Measurements from ENCODE around the gene SLC41A3. TPM values are rescaled to one million over a fixed set of nuclear protein-coding genes. Genes with fewer than 3 reads are reported as not detected.

SLC41A3 gene
- total and polyA plus RNA-seq, 4 donors: 9.3 to 19.8 (median 12.7) TPM

DNA sequence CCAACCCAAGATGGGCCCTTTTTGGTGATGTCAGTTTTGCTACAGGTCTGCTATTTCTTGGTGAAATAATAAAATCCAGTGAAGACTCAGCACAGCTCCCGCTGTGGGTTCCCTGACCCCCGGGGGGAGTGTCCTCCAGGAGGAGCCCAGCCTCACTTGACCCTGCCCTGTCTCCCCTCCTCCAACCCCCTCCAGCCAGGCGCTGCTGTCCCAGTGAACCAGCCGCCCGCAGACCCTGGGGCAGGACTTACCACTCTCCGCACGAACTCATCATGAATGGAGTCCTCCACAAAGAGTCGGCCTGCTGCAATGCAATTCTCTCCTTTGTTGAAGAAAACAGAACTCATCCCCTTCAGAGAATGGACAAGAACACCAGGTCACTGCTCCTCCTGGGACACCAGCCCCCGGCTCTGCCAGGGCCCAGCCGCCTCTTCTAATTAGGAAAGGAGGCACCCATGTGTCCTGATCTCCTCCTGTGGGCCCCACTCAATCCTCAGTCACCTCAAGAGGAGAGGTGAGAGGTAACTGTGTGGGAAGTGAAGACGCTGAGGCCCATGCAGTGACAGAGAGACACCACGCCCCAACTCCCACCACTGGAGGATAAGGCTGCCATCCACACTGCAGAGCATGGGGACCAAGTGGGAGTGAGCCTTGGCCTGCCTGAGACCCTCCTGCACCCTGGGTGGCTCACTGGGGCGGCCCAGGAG, 28.8 kb upstream of the SLC41A3 start:
- H3K9me3 ChIP-seq (ENCODE audit: control insufficient read depth in 4 of 4, low read length in 3 of 4): no peaks in the 10 kb centered on the region
- H3K4me1 ChIP-seq (ENCODE audit: control insufficient read depth in 4 of 4, insufficient read depth in 4 of 4, low read length in 3 of 4): no peaks in the 10 kb centered on the region
- no peak for DNase-seq (ENCODE audit: low spot score)
- H3K27ac ChIP-seq (ENCODE audit: low read depth in 1 of 2, low read length in 2 of 2): no peak overlapping the region
- no peak overlapping the region for H3K4me3 ChIP-seq (ENCODE audit: low read depth in 1 of 3, low read length in 3 of 3)
- peaks cover 8 to 73% (median 56%) of the 10 kb centered on the region in 4 donors for H3K36me3 ChIP-seq (ENCODE audit: control insufficient read depth in 4 of 4, insufficient read depth in 3 of 4, low read depth in 1 of 4, low read length in 3 of 4)
- H3K9ac ChIP-seq (ENCODE audit: low read depth in 1 of 2, low read length in 2 of 2): no peak overlapping the region
- H3K27me3 ChIP-seq (ENCODE audit: control insufficient read depth in 4 of 4, insufficient read depth in 4 of 4, low read length in 3 of 4): no peaks in the 10 kb centered on the region
- TF ChIP-seq YY1 (IDR thresholded peaks at IDR 0.05) (no peak), TAF1 (conservative IDR thresholded peaks at IDR 0.05) (no peak), JUND (IDR thresholded peaks at IDR 0.05) (no peak), RAD21 (IDR thresholded peaks at IDR 0.05) (no peak), NR2F2 (IDR thresholded peaks at IDR 0.05) (no peak), RXRA (IDR thresholded peaks at IDR 0.05) (no peak)
- TF ChIP-seq, protein P1, sequence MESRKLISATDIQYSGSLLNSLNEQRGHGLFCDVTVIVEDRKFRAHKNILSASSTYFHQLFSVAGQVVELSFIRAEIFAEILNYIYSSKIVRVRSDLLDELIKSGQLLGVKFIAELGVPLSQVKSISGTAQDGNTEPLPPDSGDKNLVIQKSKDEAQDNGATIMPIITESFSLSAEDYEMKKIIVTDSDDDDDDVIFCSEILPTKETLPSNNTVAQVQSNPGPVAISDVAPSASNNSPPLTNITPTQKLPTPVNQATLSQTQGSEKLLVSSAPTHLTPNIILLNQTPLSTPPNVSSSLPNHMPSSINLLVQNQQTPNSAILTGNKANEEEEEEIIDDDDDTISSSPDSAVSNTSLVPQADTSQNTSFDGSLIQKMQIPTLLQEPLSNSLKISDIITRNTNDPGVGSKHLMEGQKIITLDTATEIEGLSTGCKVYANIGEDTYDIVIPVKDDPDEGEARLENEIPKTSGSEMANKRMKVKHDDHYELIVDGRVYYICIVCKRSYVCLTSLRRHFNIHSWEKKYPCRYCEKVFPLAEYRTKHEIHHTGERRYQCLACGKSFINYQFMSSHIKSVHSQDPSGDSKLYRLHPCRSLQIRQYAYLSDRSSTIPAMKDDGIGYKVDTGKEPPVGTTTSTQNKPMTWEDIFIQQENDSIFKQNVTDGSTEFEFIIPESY (IDR thresholded peaks at IDR 0.05): no peak
- TF ChIP-seq, protein P2, sequence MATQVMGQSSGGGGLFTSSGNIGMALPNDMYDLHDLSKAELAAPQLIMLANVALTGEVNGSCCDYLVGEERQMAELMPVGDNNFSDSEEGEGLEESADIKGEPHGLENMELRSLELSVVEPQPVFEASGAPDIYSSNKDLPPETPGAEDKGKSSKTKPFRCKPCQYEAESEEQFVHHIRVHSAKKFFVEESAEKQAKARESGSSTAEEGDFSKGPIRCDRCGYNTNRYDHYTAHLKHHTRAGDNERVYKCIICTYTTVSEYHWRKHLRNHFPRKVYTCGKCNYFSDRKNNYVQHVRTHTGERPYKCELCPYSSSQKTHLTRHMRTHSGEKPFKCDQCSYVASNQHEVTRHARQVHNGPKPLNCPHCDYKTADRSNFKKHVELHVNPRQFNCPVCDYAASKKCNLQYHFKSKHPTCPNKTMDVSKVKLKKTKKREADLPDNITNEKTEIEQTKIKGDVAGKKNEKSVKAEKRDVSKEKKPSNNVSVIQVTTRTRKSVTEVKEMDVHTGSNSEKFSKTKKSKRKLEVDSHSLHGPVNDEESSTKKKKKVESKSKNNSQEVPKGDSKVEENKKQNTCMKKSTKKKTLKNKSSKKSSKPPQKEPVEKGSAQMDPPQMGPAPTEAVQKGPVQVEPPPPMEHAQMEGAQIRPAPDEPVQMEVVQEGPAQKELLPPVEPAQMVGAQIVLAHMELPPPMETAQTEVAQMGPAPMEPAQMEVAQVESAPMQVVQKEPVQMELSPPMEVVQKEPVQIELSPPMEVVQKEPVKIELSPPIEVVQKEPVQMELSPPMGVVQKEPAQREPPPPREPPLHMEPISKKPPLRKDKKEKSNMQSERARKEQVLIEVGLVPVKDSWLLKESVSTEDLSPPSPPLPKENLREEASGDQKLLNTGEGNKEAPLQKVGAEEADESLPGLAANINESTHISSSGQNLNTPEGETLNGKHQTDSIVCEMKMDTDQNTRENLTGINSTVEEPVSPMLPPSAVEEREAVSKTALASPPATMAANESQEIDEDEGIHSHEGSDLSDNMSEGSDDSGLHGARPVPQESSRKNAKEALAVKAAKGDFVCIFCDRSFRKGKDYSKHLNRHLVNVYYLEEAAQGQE (IDR thresholded peaks at IDR 0.05): no peak
- TF ChIP-seq, protein P3, sequence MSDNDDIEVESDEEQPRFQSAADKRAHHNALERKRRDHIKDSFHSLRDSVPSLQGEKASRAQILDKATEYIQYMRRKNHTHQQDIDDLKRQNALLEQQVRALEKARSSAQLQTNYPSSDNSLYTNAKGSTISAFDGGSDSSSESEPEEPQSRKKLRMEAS (IDR thresholded peaks at IDR 0.05): no peak
- 90% methylated on average over 13 of the region's 13 CpGs for WGBS

DNA sequence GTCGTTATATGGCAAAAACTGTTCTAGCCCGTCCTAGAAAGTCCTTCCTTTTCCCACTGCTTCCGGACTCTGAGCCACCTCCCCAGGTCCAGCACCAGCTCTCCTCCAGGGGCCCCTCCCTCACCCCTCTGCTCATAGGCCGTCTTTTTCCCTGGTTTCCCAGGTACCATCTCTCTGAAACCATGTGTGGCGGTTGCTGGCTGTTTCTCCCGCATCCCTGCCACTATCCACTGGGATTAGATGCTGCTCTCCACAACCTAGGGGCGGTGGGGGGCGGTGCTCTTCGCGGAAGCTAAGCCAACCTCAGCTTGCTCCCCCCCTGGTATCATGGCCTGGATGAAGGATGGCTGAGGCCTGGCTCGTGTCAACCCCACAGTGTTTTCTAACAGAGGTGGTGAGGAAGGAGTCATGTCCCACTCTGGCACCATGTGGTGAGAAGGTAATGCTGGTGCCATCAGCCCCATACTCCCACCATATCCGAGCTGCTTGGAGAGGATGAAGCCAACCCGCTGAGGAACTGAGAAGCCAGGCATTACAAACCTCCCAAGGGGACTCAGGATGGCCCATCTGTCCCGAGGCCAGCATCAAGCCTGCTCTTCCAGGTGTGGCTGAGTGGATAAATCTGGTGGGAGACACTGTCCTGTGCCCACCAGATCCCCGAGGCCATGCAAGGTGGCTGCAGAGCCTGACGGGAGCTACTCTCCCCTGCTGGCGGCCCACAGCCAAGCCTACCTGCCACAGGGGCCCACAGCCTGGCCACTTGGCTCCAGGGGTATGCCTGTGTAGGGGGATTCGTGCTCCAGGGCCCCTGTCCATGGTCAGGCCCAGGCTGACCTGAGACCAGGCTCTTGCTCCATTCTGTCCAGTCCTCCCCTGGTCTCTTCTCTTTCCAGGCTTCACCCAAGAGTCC, 27.9 kb upstream of the SLC41A3 start:
- no peak overlapping the region for H3K9ac ChIP-seq (ENCODE audit: low read depth in 1 of 2, low read length in 2 of 2)
- H3K4me1 ChIP-seq (ENCODE audit: control insufficient read depth in 4 of 4, insufficient read depth in 4 of 4, low read length in 3 of 4): no peaks in the 10 kb centered on the region
- no peaks in the 10 kb centered on the region for H3K9me3 ChIP-seq (ENCODE audit: control insufficient read depth in 4 of 4, low read length in 3 of 4)
- H3K36me3 ChIP-seq (ENCODE audit: control insufficient read depth in 4 of 4, insufficient read depth in 3 of 4, low read depth in 1 of 4, low read length in 3 of 4): peaks cover 12 to 82% (median 60%) of the 10 kb centered on the region in 4 donors
- H3K27me3 ChIP-seq (ENCODE audit: control insufficient read depth in 4 of 4, insufficient read depth in 4 of 4, low read length in 3 of 4): no peaks in the 10 kb centered on the region
- no peak overlapping the region for H3K27ac ChIP-seq (ENCODE audit: low read depth in 1 of 2, low read length in 2 of 2)
- WGBS: 92% methylated on average over 18 of the region's 18 CpGs
- peak; percentile 31 for DNase-seq (ENCODE audit: low spot score)
- no peak overlapping the region for H3K4me3 ChIP-seq (ENCODE audit: low read depth in 1 of 3, low read length in 3 of 3)
- TF ChIP-seq HNF4G (IDR thresholded peaks at IDR 0.05): no peak
- no peak for TF ChIP-seq GABPA (IDR thresholded peaks at IDR 0.05 in 1 of 2, conservative IDR thresholded peaks at IDR 0.05 in 1 of 2)
- no peak for TF ChIP-seq YY1 (IDR thresholded peaks at IDR 0.05)
- no peak for TF ChIP-seq RAD21 (IDR thresholded peaks at IDR 0.05)
- no peak for TF ChIP-seq EGR1 (IDR thresholded peaks at IDR 0.05; ENCODE audit: low read depth in 2 of 2)
- TF ChIP-seq, protein P1 (IDR thresholded peaks at IDR 0.05): no peak
- TF ChIP-seq HNF4A (conservative IDR thresholded peaks at IDR 0.05): no peak
- TF ChIP-seq, protein P4, sequence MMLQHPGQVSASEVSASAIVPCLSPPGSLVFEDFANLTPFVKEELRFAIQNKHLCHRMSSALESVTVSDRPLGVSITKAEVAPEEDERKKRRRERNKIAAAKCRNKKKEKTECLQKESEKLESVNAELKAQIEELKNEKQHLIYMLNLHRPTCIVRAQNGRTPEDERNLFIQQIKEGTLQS (IDR thresholded peaks at IDR 0.05): no peak
- TF ChIP-seq, protein P2 (IDR thresholded peaks at IDR 0.05): no peak
- no peak for TF ChIP-seq SP1 (IDR thresholded peaks at IDR 0.05)
- TF ChIP-seq, protein P3 (IDR thresholded peaks at IDR 0.05): no peak
- no peak for TF ChIP-seq FOXA2 (IDR thresholded peaks at IDR 0.05)

Measured in liver (tissue), 9 donors.